Suppressor macrophage treated with lipopolysaccharide for 1 hour (primary cell): ENCODE results near the gene CKAP4.

Source experiments
- DNase-seq, 3 donors: peaks; one replicate each; pipeline ENCODE4 v3.0.0-alpha.2; 2020 to 2022

The CKAP4 gene

GRCh38 chr12:106195621-106196027 lies 52.2 kb downstream of the CKAP4 start:
- DNase-seq = no peak

GRCh38 chr12:106194351-106194750 lies 53.5 kb downstream of the CKAP4 start:
- DNase-seq = no peak

- no peak for DNase-seq
Measured at GRCh38 chr12:106193394-106194215, 54.2 kb downstream of the CKAP4 start.

GRCh38 chr12:106192659-106193393 lies 55.0 kb downstream of the CKAP4 start:
- DNase-seq = no peak

GRCh38 chr12:106190581-106190980 lies 57.2 kb downstream of the CKAP4 start:
- no peak for DNase-seq

DNA sequence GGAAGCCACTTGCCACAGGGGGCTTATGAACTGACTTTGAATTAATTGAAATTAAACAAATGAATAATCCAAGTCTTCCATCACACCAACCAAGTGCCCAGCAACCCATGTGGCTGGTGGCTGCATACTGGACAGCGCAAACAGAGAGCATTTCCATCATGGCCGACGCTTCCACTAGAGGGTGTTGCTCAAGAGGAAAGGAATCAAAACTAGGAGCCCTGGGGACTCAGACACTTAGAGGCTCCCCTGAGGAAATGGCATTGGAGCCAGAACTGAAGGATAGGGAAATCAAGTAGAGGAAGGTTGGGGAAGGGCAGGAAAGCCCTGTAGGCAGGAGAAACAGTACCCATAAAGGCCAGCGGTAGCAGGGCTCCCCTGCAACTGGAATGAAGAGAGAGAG lies 58.5 kb downstream of the CKAP4 start:
- DNase-seq = no peak

DNA sequence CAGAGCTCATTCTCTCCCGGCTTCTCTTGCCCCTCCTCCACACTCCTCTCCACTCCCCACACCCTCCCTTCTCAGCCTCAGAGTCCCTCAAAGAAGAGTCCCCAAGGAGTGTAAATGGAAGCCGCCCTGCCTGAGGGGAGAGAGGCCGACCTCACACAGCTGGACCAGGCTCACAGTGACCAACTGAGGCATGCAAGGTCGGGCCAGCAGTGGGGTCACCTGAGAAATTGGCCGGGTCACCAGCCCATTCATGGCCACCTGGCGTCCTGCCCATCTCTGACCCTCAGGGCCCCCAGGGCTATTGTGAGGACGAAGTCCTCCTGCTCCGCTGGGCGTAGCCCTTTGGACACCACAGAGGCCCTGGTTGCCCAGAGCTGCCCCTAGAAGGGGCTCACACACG lies 59.6 kb downstream of the CKAP4 start:
- no peak for DNase-seq
